Osteoblast (primary cell): ENCODE measurements around the gene TLR5. TPM values are rescaled to one million over a fixed set of nuclear protein-coding genes. Genes with fewer than 3 reads are reported as not detected.

Source experiments
- DNase-seq: peaks from one replicate; pipeline ENCODE4 v3.0.0; 2011; ENCODE audit warnings: low spot score, mixed read lengths; ENCODE audit not compliant: insufficient read length; ENCODE audit errors: missing footprints
- H2AFZ ChIP-seq: 2 replicates; pipeline ENCODE4 v1.6.0; 2011; ENCODE audit warnings: mild to moderate bottlenecking, low read length
- H3K27ac ChIP-seq: 2 replicates; pipeline ENCODE4 v1.5.1; 2011; ENCODE audit warnings: mild to moderate bottlenecking, low read depth, low read length, moderate library complexity
- H3K27me3 ChIP-seq: 2 replicates; pipeline ENCODE4 v1.6.0; 2012; ENCODE audit warnings: mild to moderate bottlenecking, control low read depth, inconsistent platforms, low read length, moderate library complexity; ENCODE audit not compliant: insufficient read depth
- H3K36me3 ChIP-seq: 2 replicates; pipeline ENCODE4 v1.5.1; 2011; ENCODE audit warnings: mild to moderate bottlenecking, low read length, control low read depth, moderate library complexity; ENCODE audit not compliant: insufficient read depth
- H3K4me1 ChIP-seq: 2 replicates; pipeline ENCODE4 v1.5.1; 2011; ENCODE audit warnings: mild to moderate bottlenecking, low read length, control low read depth, moderate library complexity; ENCODE audit not compliant: insufficient read depth
- H3K4me2 ChIP-seq: 2 replicates; pipeline ENCODE4 v1.6.0; 2011; ENCODE audit warnings: mild to moderate bottlenecking, low read length; ENCODE audit not compliant: insufficient read depth
- H3K4me3 ChIP-seq: fragments of 200-600 bp; sonication (generic); 3 replicates; pipeline ENCODE4 v1.5.1; 2012; ENCODE audit warnings: mild to moderate bottlenecking, low read length, inconsistent platforms; ENCODE audit not compliant: insufficient read depth
- H3K79me2 ChIP-seq: 2 replicates; pipeline ENCODE4 v1.6.0; 2012; ENCODE audit warnings: mild to moderate bottlenecking, low read length, control low read depth, inconsistent platforms; ENCODE audit not compliant: insufficient read depth
- H3K9me3 ChIP-seq: 2 replicates; pipeline ENCODE4 v1.5.1; 2011; ENCODE audit warnings: low read depth, low read length, control low read depth
- H4K20me1 ChIP-seq: 2 replicates; pipeline ENCODE4 v1.6.0; 2012; ENCODE audit warnings: mild to moderate bottlenecking, low read length, control low read depth; ENCODE audit not compliant: insufficient read depth
- total RNA-seq: library from RNA; depleted of rRNA; stranded (reverse); fragments of >200 nt; gene quantifications from 2 replicates; pipeline ENCODE4 v1.2.3, GENCODE V29; 2012
- TF ChIP-seq, protein P1 (sequence below): IDR thresholded peaks from 2 replicates; pipeline ENCODE4 v1.5.1; 2011; ENCODE audit warnings: mild to moderate bottlenecking, low read depth, low read length, moderate library complexity; ENCODE audit errors: extremely low read depth

TLR5 gene
- total RNA-seq, 1 donor = under 0.01 TPM

DNA sequence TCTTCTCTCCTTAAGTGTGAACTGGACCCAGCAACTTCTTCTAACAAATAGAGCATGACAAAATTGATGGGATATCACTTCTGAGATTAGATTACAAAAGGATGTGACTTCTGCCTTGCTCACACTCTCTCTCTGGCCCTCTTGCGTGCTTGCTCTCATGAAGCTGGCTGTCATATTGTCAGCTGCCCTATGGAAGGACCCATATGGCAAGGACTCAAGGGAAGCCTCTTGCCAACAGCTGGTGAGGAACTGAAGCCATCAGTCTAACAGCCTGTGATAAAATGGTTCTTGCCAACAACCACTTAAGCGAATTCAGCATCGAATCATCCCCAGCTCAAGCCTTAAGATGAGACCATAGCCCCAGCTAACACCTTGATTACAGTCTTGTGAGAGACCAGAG is 4.8 kb upstream of the TLR5 start:
- H3K27ac ChIP-seq = no peak overlapping the region
- H3K4me3 ChIP-seq = no peak overlapping the region
- H3K4me1 ChIP-seq = peaks cover 3% of the 10 kb centered on the region
- no peak for DNase-seq
- H3K4me2 ChIP-seq = no peak overlapping the region
- no peaks in the 10 kb centered on the region for H3K36me3 ChIP-seq
- H3K79me2 ChIP-seq = no peaks in the 10 kb centered on the region
- H3K27me3 ChIP-seq = peaks cover 14% of the 10 kb centered on the region
- H4K20me1 ChIP-seq = no peaks in the 10 kb centered on the region
- TF ChIP-seq, protein P1, sequence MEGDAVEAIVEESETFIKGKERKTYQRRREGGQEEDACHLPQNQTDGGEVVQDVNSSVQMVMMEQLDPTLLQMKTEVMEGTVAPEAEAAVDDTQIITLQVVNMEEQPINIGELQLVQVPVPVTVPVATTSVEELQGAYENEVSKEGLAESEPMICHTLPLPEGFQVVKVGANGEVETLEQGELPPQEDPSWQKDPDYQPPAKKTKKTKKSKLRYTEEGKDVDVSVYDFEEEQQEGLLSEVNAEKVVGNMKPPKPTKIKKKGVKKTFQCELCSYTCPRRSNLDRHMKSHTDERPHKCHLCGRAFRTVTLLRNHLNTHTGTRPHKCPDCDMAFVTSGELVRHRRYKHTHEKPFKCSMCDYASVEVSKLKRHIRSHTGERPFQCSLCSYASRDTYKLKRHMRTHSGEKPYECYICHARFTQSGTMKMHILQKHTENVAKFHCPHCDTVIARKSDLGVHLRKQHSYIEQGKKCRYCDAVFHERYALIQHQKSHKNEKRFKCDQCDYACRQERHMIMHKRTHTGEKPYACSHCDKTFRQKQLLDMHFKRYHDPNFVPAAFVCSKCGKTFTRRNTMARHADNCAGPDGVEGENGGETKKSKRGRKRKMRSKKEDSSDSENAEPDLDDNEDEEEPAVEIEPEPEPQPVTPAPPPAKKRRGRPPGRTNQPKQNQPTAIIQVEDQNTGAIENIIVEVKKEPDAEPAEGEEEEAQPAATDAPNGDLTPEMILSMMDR = no peak
- no peak overlapping the region for H2AFZ ChIP-seq
- peaks cover 4% of the 10 kb centered on the region for H3K9me3 ChIP-seq

DNA sequence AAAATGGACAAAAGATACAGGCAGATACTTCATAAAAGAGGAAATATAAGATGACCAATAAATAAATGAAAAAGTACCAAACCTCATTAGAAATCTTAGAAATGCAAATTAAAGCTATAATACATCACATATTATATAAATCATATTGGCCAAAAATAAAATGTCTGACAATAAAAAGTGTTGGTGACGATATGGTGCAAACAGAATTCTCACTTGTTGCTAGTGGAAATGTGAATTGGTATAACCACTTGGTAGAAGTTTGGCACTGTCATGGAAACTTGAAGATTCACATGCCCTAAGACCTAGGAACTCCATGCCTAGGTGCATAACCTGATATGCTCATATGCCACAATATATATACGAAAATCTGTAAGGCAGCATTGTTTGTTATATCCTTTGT is 4.4 kb upstream of the TLR5 start:
- H3K27me3 ChIP-seq = peaks cover 14% of the 10 kb centered on the region
- no peak overlapping the region for H2AFZ ChIP-seq
- TF ChIP-seq, protein P1 = no peak
- H3K79me2 ChIP-seq = no peaks in the 10 kb centered on the region
- H3K4me2 ChIP-seq = no peak overlapping the region
- no peak for DNase-seq
- H3K4me1 ChIP-seq = peaks cover 3% of the 10 kb centered on the region
- no peak overlapping the region for H3K4me3 ChIP-seq
- H4K20me1 ChIP-seq = no peaks in the 10 kb centered on the region
- H3K27ac ChIP-seq = no peak overlapping the region
- H3K9me3 ChIP-seq = peaks cover 4% of the 10 kb centered on the region
- no peaks in the 10 kb centered on the region for H3K36me3 ChIP-seq

DNA sequence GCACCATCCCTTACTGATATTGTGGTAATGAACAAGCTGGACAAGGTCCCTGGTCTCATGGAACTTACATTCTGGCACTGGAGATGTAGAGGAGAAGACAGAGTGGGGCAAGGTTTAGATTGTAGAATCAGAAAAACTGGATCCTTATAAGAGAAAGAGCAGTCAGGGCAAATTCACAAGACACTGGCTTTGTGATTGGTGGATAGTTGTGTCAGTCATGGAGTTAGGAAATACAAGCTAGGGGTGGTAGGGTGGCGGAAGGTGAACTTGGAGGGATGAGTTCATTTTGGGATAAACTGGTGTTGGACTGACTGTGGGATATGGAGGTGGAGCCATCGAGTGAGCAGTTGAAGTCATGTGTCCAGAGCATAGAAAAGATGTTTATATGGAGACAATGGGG is 3.7 kb upstream of the TLR5 start:
- Histone ChIP-seq H3K27me3 (peaks cover 14% of the 10 kb centered on the region), H3K36me3 (no peaks in the 10 kb centered on the region), H3K27ac (no peak overlapping the region), H3K4me3 (no peak overlapping the region), H3K9me3 (peaks cover 4% of the 10 kb centered on the region), H4K20me1 (no peaks in the 10 kb centered on the region), H3K79me2 (no peaks in the 10 kb centered on the region), H3K4me1 (peaks cover 3% of the 10 kb centered on the region), H2AFZ (no peak overlapping the region), H3K4me2 (no peak overlapping the region)
- no peak for DNase-seq
- TF ChIP-seq, protein P1 = no peak

DNA sequence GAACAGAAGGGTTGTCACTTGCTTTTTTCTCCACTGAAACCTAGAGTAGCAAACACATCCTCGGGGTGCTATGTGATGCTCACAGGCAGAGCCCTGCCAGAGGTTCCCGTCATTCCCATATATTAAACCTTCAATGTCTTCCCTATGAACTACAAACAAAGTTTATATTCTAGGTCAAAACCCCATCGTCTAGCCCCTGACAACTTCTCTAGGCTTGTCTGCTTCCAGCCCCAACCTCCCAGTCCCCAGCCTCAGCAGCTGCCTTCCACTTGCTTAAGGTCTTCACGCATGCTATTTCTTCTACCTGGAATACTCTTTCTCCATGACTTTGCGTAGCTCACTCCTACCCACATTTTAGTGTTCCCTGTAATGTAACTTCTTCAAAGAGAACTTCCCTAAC is 1.9 kb upstream of the TLR5 start:
- Histone ChIP-seq H3K4me1 (peaks cover 3% of the 10 kb centered on the region), H3K27ac (no peak overlapping the region), H3K36me3 (no peaks in the 10 kb centered on the region), H3K79me2 (no peaks in the 10 kb centered on the region), H3K27me3 (peaks cover 17% of the 10 kb centered on the region), H3K9me3 (peaks cover 4% of the 10 kb centered on the region), H3K4me3 (no peak overlapping the region), H3K4me2 (no peak overlapping the region), H4K20me1 (no peaks in the 10 kb centered on the region), H2AFZ (no peak overlapping the region)
- no peak for DNase-seq
- TF ChIP-seq, protein P1 = no peak
